Nephron (organoid): ENCODE measurements around the gene PLXNA4.

Experiments
- H3K27ac Mint-ChIP-seq, 3 experiments: 2 replicates each; pipeline ENCODE4 v1.8.0; 2020; ENCODE audit warnings: mixed read lengths in 3 of 3, mild to moderate bottlenecking in 2 of 3, moderate library complexity in 1 of 3
- H3K27me3 Mint-ChIP-seq: 2 replicates; pipeline ENCODE4 v1.8.0; 2021; ENCODE audit warnings: low read depth, mild to moderate bottlenecking, moderate library complexity, mixed read lengths
- H3K36me3 Mint-ChIP-seq: 2 replicates; pipeline ENCODE4 v1.8.0; 2020; ENCODE audit warnings: low read depth, mixed read lengths
- H3K4me1 Mint-ChIP-seq: 2 replicates; pipeline ENCODE4 v1.8.0; 2020; ENCODE audit warnings: mixed read lengths
- H3K4me3 Mint-ChIP-seq, 3 experiments: 2 replicates each; pipeline ENCODE4 v1.8.0; 2020; ENCODE audit warnings: mild to moderate bottlenecking in 3 of 3, mixed read lengths in 3 of 3, moderate library complexity in 2 of 3
- H3K9me3 Mint-ChIP-seq: 2 replicates; pipeline ENCODE4 v1.8.0; 2020; ENCODE audit warnings: mixed read lengths
- TF ChIP-seq, protein P1 (sequence below), 3 experiments: fragments of 200-600 bp; sonication (generic); IDR thresholded peaks; one replicate each; pipeline ENCODE4 v1.5.0; 2021; ENCODE audit warnings: antibody characterized with exemption in 3 of 3; ENCODE audit not compliant: unreplicated experiment in 3 of 3

PLXNA4 gene

DNA sequence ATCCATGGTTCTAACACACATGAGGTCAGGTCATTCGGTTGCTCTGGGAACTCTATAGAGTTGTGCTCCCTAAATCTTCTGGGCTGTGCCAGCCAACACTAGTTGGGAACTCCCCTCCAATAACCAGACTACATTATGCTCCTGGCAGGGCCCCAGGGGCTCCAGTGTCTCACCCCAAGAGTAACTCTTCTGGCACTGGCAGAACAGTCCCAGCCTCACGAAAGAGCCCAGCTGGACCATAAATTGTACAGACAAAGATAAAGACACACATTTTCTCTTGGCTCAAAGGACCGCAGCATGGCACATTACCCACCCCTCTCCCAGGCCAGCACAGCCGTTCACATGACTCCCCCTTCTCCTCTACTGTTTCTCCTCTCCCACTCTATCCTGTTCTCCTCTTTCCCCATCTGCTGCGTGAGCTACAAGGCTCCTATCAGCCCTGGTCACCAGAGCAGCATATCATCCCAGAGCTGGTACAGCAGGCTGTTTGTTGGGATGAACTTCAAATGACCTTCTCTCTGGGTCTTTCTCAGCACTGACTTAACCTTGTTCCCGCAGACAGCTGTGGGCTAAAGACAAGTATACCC is 230.6 kb downstream of the PLXNA4 start:
- no peak overlapping the region for H3K4me3 Mint-ChIP-seq
- TF ChIP-seq, protein P1, sequence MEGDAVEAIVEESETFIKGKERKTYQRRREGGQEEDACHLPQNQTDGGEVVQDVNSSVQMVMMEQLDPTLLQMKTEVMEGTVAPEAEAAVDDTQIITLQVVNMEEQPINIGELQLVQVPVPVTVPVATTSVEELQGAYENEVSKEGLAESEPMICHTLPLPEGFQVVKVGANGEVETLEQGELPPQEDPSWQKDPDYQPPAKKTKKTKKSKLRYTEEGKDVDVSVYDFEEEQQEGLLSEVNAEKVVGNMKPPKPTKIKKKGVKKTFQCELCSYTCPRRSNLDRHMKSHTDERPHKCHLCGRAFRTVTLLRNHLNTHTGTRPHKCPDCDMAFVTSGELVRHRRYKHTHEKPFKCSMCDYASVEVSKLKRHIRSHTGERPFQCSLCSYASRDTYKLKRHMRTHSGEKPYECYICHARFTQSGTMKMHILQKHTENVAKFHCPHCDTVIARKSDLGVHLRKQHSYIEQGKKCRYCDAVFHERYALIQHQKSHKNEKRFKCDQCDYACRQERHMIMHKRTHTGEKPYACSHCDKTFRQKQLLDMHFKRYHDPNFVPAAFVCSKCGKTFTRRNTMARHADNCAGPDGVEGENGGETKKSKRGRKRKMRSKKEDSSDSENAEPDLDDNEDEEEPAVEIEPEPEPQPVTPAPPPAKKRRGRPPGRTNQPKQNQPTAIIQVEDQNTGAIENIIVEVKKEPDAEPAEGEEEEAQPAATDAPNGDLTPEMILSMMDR (IDR thresholded peaks at IDR 0.05; ENCODE audit: unreplicated experiment in 3 of 3), result no peak
- H3K36me3 Mint-ChIP-seq, result no peaks in the 10 kb centered on the region

DNA sequence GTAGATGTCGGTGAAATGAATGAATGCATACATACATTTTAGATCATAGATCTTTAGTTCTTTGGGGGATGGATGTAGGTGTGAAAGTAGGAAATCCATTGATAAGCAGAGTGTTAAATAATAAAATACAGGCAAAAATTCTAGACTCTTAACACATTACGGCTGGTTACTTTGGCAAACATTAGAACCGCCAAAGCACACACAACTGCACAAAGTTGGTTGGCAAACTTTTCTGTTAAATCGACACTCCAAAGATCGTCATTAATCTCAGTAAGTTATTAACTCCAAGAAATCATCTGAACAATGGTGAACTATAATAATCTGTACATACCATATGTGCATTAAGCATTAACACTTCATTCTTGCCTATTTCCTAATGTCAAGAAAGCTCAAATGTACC is 231.2 kb downstream of the PLXNA4 start:
- Mint-ChIP-seq H3K27me3 (peaks cover 18% of the 10 kb centered on the region), H3K36me3 (no peaks in the 10 kb centered on the region), H3K27ac (no peak overlapping the region), H3K9me3 (no peaks in the 10 kb centered on the region), H3K4me3 (no peak overlapping the region), H3K4me1 (peaks cover 43% of the 10 kb centered on the region)
- TF ChIP-seq, protein P1 (IDR thresholded peaks at IDR 0.05; ENCODE audit: unreplicated experiment in 3 of 3), result no peak

More for the DNA sequence above, 230.6 kb downstream of the PLXNA4 start:
- H3K4me1 Mint-ChIP-seq, result peaks cover 43% of the 10 kb centered on the region
- H3K9me3 Mint-ChIP-seq, result no peaks in the 10 kb centered on the region
- no peak overlapping the region for H3K27ac Mint-ChIP-seq
- H3K27me3 Mint-ChIP-seq, result peaks cover 18% of the 10 kb centered on the region

DNA sequence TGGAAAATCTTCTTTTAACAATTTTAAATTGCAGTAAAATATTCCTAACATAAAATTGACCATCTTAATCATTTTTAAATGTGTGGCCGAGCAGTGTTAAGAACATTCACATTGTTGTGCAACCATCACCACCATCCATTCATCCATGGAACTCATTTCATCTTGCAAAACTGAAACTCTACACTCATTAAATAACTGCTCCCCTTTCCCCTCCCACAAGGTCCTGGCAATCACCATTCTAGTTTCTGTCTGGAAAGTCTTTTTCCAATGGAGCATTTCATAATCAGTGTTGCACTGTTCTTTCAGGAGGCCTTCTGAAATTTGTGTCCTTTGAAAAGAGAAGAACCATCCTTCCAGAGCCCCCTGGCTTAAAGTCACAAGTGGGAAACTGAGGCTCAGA is 233.1 kb downstream of the PLXNA4 start:
- peaks cover 30% of the 10 kb centered on the region for H3K4me1 Mint-ChIP-seq
- H3K36me3 Mint-ChIP-seq, result no peaks in the 10 kb centered on the region
- no peaks in the 10 kb centered on the region for H3K9me3 Mint-ChIP-seq
- TF ChIP-seq, protein P1 (IDR thresholded peaks at IDR 0.05; ENCODE audit: unreplicated experiment in 3 of 3), result no peak
- H3K27me3 Mint-ChIP-seq, result peaks cover 28% of the 10 kb centered on the region
- no peak overlapping the region for H3K27ac Mint-ChIP-seq
- H3K4me3 Mint-ChIP-seq, result no peak overlapping the region

DNA sequence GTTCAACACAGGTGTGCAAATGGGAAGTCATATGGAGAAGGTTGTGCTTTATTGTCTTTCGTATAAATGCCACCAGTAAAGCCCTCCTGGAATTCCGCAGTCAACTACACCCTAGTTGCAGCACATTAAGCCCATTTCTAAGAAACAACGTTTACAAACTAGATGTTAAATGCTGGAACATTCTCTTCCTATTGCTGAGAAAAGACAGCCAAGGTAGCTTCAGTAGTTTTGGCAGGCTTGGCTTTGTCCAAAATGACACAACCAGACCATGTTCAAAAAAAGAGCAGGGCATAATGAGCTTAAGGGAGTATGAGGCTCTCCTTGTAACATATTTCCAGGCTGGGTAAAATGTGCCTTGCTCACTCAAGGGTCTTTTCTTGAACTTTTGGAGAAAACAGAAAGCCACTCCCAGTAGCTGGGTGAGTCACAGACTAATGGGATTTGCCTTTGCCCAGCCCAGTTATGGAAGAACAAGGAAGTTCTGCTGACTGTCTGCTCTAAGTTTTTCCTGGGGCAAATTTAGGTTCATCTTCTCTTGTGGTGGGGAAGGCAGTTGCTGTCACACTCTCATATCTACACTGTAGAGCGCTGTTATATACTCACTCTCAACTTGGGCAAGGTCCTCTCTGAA is 238.7 kb downstream of the PLXNA4 start:
- TF ChIP-seq, protein P1 (IDR thresholded peaks at IDR 0.05; ENCODE audit: unreplicated experiment in 3 of 3), result no peak
- Mint-ChIP-seq H3K27me3 (peaks cover 36% of the 10 kb centered on the region), H3K27ac (no peak overlapping the region), H3K36me3 (no peaks in the 10 kb centered on the region), H3K9me3 (no peaks in the 10 kb centered on the region), H3K4me1 (no peaks in the 10 kb centered on the region), H3K4me3 (no peak overlapping the region)

DNA sequence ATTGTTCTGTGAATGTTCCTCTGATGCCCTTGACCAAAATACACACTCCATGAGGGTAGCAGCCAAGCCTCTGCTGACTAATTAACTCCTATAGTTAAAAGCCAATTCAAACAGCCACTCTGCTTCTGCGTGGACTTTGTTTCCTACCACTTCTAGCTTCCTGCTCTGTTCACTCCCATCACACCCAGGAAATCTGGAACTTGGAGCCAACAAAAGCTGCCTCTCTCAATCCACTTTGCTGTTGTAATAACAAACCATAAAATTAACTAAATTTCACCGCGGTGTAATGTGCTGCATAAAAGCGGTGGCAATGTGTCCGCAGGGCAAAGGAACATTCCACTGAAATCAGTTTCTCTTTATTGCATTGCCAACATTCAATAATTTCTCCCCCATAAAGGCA is 239.5 kb downstream of the PLXNA4 start:
- TF ChIP-seq, protein P1 (IDR thresholded peaks at IDR 0.05; ENCODE audit: unreplicated experiment in 3 of 3), result no peak
- H3K4me3 Mint-ChIP-seq, result no peak overlapping the region
- no peak overlapping the region for H3K27ac Mint-ChIP-seq
- H3K9me3 Mint-ChIP-seq, result no peaks in the 10 kb centered on the region
- no peaks in the 10 kb centered on the region for H3K4me1 Mint-ChIP-seq
- no peaks in the 10 kb centered on the region for H3K36me3 Mint-ChIP-seq
- peaks cover 36% of the 10 kb centered on the region for H3K27me3 Mint-ChIP-seq

DNA sequence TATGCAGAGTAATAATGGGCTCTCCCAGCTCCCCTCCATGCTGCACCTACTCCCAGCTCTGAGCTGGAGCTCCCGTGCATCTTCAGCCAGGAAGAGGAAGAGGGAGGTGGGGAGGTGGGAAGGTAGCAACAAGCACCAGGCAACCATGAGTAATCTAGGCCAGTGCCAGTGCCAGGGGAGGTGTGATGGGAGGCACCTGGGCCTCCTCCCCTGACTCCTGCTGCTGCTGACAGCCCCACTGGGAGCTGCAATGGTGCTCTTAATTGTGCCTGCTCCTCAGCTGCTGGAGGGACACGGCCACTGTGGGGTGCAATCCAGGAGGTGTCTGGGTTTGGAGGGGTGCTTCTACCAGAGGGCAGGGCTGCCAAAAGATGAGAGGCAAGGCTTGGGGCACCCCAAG is 243.0 kb downstream of the PLXNA4 start:
- H3K27me3 Mint-ChIP-seq, result peaks cover 28% of the 10 kb centered on the region
- H3K4me1 Mint-ChIP-seq, result no peaks in the 10 kb centered on the region
- H3K9me3 Mint-ChIP-seq, result no peaks in the 10 kb centered on the region
- no peaks in the 10 kb centered on the region for H3K36me3 Mint-ChIP-seq
- no peak overlapping the region for H3K27ac Mint-ChIP-seq
- no peak overlapping the region for H3K4me3 Mint-ChIP-seq
- TF ChIP-seq, protein P1 (IDR thresholded peaks at IDR 0.05; ENCODE audit: unreplicated experiment in 3 of 3), result no peak
